Spleen (tissue), 7 donors: ENCODE data around the gene MAB21L3.

Source experiments
- CTCF ChIP-seq, 11 experiments: fragments of 200-600 bp in 7 of 11; fragments of 450-650 bp in 4 of 11; sonication (generic) in 4 of 11; IDR thresholded peaks in 8 of 11; conservative IDR thresholded peaks in 3 of 11; 1 replicate in 7 of 11; 2 replicates in 4 of 11; pipeline versions ENCODE4 v1.4.0 to v1.8.0; 2016 to 2021; ENCODE audit warnings: antibody characterized with exemption in 11 of 11, inconsistent platforms in 4 of 11, mild to moderate bottlenecking in 1 of 11
- POLR2A ChIP-seq, 3 donors: fragments of 450-650 bp; IDR thresholded peaks; one replicate each; pipeline ENCODE4 v1.5.1; 2017; ENCODE audit warnings: antibody characterized with exemption in 3 of 3, mild to moderate bottlenecking in 1 of 3
- POLR2AphosphoS5 ChIP-seq, 3 donors: sonication (generic); formaldehyde crosslinking; IDR thresholded peaks; one replicate each; pipeline ENCODE4 v1.5.1; 2017; ENCODE audit warnings: antibody characterized with exemption in 3 of 3
- donor health status: DM: no; HTN: no; CAD: no; lungs with moderate emphysema.
- donor health status: DM: no; HTN: no; CAD: no.
- donor health status: DM: no; HTN: no; CAD: no.

GRCh38 chr1:116131170-116131569 is 20.0 kb downstream of the MAB21L3 start:
- TF ChIP-seq CTCF (IDR thresholded peaks at IDR 0.05 in 8 of 11, conservative IDR thresholded peaks at IDR 0.05 in 3 of 11): no peak
- no peak for TF ChIP-seq POLR2A (IDR thresholded peaks at IDR 0.05)
- no peak for TF ChIP-seq POLR2AphosphoS5 (IDR thresholded peaks at IDR 0.05)
